ENCODE results near the gene ZFP1. TPM values are rescaled to one million over a fixed set of nuclear protein-coding genes. Genes with fewer than 3 reads are reported as not detected.

The ZFP1 gene
- total RNA-seq, 1 experiment from 2014 or later, result 22.6 TPM

GRCh38 chr16:75139498-75139897 is 8.8 kb upstream of the ZFP1 start:
- ChIA-PET CTCF (no interaction called here), POLR2A (ENCODE audit: low non-redundant PET) (no interaction called here)
- no peak for DNase-seq (ENCODE audit: low spot score)
- peaks cover 10% of the 10 kb centered on the region for H3K4me1 ChIP-seq (ENCODE audit: insufficient read depth, low read length, poor library complexity, severe bottlenecking)
- H3K27ac ChIP-seq (ENCODE audit: low read depth, low read length, poor library complexity, severe bottlenecking), result no peak overlapping the region
- no peaks in the 10 kb centered on the region for H3K36me3 ChIP-seq (ENCODE audit: insufficient read depth, low read length, poor library complexity, severe bottlenecking)
- H3K4me3 ChIP-seq (ENCODE audit: low read depth, low read length, poor library complexity, severe bottlenecking), result no peak overlapping the region
- no peaks in the 10 kb centered on the region for H3K9me3 ChIP-seq (ENCODE audit: low read depth, low read length, poor library complexity, severe bottlenecking)
- no peaks in the 10 kb centered on the region for H3K27me3 ChIP-seq (replicated peaks; ENCODE audit: insufficient read depth, low read depth, low read length, poor library complexity)
- intact Hi-C loops (cut with micrococcal nuclease; ENCODE audit: unreplicated experiment), result no loop called here
- TF ChIP-seq CTCF (conservative IDR thresholded peaks at IDR 0.05; ENCODE audit: low read depth, low read length) (no peak), EZH2 (IDR thresholded peaks at IDR 0.05; ENCODE audit: borderline replicate concordance, low read depth, low read length, poor library complexity, severe bottlenecking) (no peak)
- no TSS peak for BruUV-seq (replicated peaks)

- intact Hi-C loops (cut with micrococcal nuclease; ENCODE audit: unreplicated experiment), result no loop called here
- TF ChIP-seq EZH2 (IDR thresholded peaks at IDR 0.05; ENCODE audit: borderline replicate concordance, low read depth, low read length, poor library complexity, severe bottlenecking), result no peak
- TF ChIP-seq CTCF (conservative IDR thresholded peaks at IDR 0.05; ENCODE audit: low read depth, low read length), result no peak
- no peaks in the 10 kb centered on the region for H3K36me3 ChIP-seq (ENCODE audit: insufficient read depth, low read length, poor library complexity, severe bottlenecking)
- no peaks in the 10 kb centered on the region for H3K27me3 ChIP-seq (replicated peaks; ENCODE audit: insufficient read depth, low read depth, low read length, poor library complexity)
- H3K9me3 ChIP-seq (ENCODE audit: low read depth, low read length, poor library complexity, severe bottlenecking), result no peaks in the 10 kb centered on the region
- peaks cover 1% of the 10 kb centered on the region for H3K4me1 ChIP-seq (ENCODE audit: insufficient read depth, low read length, poor library complexity, severe bottlenecking)
- CTCF ChIA-PET, result no interaction called here
- BruUV-seq (replicated peaks), result no TSS peak
- H3K4me3 ChIP-seq (ENCODE audit: low read depth, low read length, poor library complexity, severe bottlenecking), result no peak overlapping the region
- DNase-seq (ENCODE audit: low spot score), result no peak
- no peak overlapping the region for H3K27ac ChIP-seq (ENCODE audit: low read depth, low read length, poor library complexity, severe bottlenecking)
- POLR2A ChIA-PET (ENCODE audit: low non-redundant PET), result no interaction called here
Observed at GRCh38 chr16:75143941-75144340, 4.4 kb upstream of the ZFP1 start.

- Histone ChIP-seq H3K27me3 (replicated peaks; ENCODE audit: insufficient read depth, low read depth, low read length, poor library complexity) (no peaks in the 10 kb centered on the region), H3K4me3 (ENCODE audit: low read depth, low read length, poor library complexity, severe bottlenecking) (peak overlapping the region; percentile 91), H3K36me3 (ENCODE audit: insufficient read depth, low read length, poor library complexity, severe bottlenecking) (peaks cover 8% of the 10 kb centered on the region), H3K4me1 (ENCODE audit: insufficient read depth, low read length, poor library complexity, severe bottlenecking) (no peaks in the 10 kb centered on the region), H3K27ac (ENCODE audit: low read depth, low read length, poor library complexity, severe bottlenecking) (no peak overlapping the region), H3K9me3 (ENCODE audit: low read depth, low read length, poor library complexity, severe bottlenecking) (peaks cover 24% of the 10 kb centered on the region)
- POLR2A ChIA-PET (ENCODE audit: low non-redundant PET), result interaction anchor here (0.6 kb wide), 1 partner anchor 29 kb away, joined by 3 read pairs; no protein-coding TSS in a partner anchor
- TF ChIP-seq EZH2 (IDR thresholded peaks at IDR 0.05; ENCODE audit: borderline replicate concordance, low read depth, low read length, poor library complexity, severe bottlenecking), result no peak
- TF ChIP-seq CTCF (conservative IDR thresholded peaks at IDR 0.05; ENCODE audit: low read depth, low read length), result no peak
- no TSS peak for BruUV-seq (replicated peaks)
- CTCF ChIA-PET, result interaction anchor here (1.1 kb wide), 1 partner anchor 149 kb away, joined by 3 read pairs; the partner anchor contains the start of gene ZNRF1
- no peak for DNase-seq (ENCODE audit: low spot score)
- intact Hi-C loops (cut with micrococcal nuclease; ENCODE audit: unreplicated experiment), result no loop called here
Observed at GRCh38 chr16:75147968-75148310, 385 bp upstream of the ZFP1 start.

All from A673 (cell line).